Panc1 (cell line): ENCODE results near the gene SH3BP2.

Experiments
- CTCF ChIP-seq: fragments of 450-650 bp; IDR thresholded peaks from 2 replicates; pipeline ENCODE4 v1.5.1; 2017; ENCODE audit warnings: mild to moderate bottlenecking
- POLR2AphosphoS5 ChIP-seq: IDR thresholded peaks from 2 replicates; pipeline ENCODE4 v1.6.1; 2012; ENCODE audit warnings: mild to moderate bottlenecking, low read depth, low read length, moderate library complexity
- REST ChIP-seq, 2 experiments: IDR thresholded peaks; 2 replicates each; pipeline ENCODE4 v1.6.1; 2011 to 2012; ENCODE audit warnings: low read depth in 2 of 2, control low read depth in 1 of 2, low read length in 1 of 2, mild to moderate bottlenecking in 1 of 2, moderate library complexity in 1 of 2; ENCODE audit not compliant: insufficient read depth in 1 of 2
- SIN3A ChIP-seq: IDR thresholded peaks from 2 replicates; pipeline ENCODE4 v1.6.1; 2012; ENCODE audit warnings: low read depth, mild to moderate bottlenecking, low read length, moderate library complexity, borderline replicate concordance; ENCODE audit not compliant: insufficient read depth
- TCF7L2 ChIP-seq: IDR thresholded peaks from 2 replicates; pipeline ENCODE4 v1.6.1; 2011; ENCODE audit warnings: mild to moderate bottlenecking, low read depth, low read length, inconsistent platforms

DNA sequence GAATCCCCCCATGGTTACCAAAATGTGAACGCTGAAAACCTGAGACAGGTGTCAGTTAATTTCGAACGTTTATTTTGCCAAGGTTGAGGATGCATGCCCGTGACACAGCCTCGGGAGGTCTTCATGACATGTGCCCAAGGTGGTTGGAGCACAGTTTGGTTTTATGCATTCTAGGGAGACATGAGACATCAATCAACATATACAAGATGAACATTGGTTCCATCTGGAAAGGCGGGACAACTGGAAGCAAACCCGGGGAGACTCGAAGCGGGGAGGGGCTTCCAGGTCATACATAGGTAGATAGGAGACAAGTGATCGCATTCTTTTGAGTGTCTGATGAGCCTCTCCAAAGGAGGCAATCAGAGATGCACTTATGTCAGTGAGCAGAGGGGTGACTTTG is 11.0 kb upstream of the SH3BP2 start:
- no peak for TF ChIP-seq CTCF
- no peak for TF ChIP-seq TCF7L2
- TF ChIP-seq POLR2AphosphoS5 = no peak
- TF ChIP-seq REST (IDR thresholded peaks at IDR 0.05; ENCODE audit: insufficient read depth in 1 of 2, low read depth in 2 of 2, low read length in 1 of 2) = no peak
- TF ChIP-seq SIN3A = no peak
